H9 (cell line): ENCODE results near the gene LRRC73. TPM values are rescaled to one million over a fixed set of nuclear protein-coding genes. Genes with fewer than 3 reads are reported as not detected.

Experiments used
- DNase-seq: peaks from one replicate; pipeline ENCODE4 v3.0.0-alpha.2; 2017
- H2AFZ ChIP-seq: one replicate; pipeline ENCODE4 v1.6.1; 2013; ENCODE audit warnings: mild to moderate bottlenecking, low read length, control low read depth, moderate library complexity
- H2AK5ac ChIP-seq: 2 replicates; pipeline ENCODE4 v1.6.1; 2013; ENCODE audit warnings: low read length, control low read depth, mixed read lengths; ENCODE audit not compliant: insufficient read length
- H2BK120ac ChIP-seq: one replicate; pipeline ENCODE4 v1.6.1; 2013; ENCODE audit warnings: low read depth, mild to moderate bottlenecking, low read length, control low read depth, inconsistent platforms; ENCODE audit not compliant: poor library complexity, severe bottlenecking
- H2BK12ac ChIP-seq: 2 replicates; pipeline ENCODE4 v1.6.1; 2013; ENCODE audit warnings: low read length, control low read depth, mixed read lengths, low read depth; ENCODE audit not compliant: insufficient read length
- H2BK15ac ChIP-seq: 2 replicates; pipeline ENCODE4 v1.6.1; 2013; ENCODE audit warnings: low read depth, low read length, control low read depth
- H2BK20ac ChIP-seq: one replicate; pipeline ENCODE4 v1.6.1; 2013; ENCODE audit warnings: low read depth, mild to moderate bottlenecking, low read length, control low read depth, inconsistent platforms; ENCODE audit not compliant: poor library complexity, severe bottlenecking
- H2BK5ac ChIP-seq: 2 replicates; pipeline ENCODE4 v1.6.1; 2013; ENCODE audit warnings: low read length, control low read depth, mixed read lengths; ENCODE audit not compliant: insufficient read length
- H3K14ac ChIP-seq: 2 replicates; pipeline ENCODE4 v1.6.1; 2013; ENCODE audit warnings: low read length, control low read depth; ENCODE audit not compliant: insufficient read depth
- H3K18ac ChIP-seq: 2 replicates; pipeline ENCODE4 v1.6.1; 2013; ENCODE audit warnings: low read depth, mild to moderate bottlenecking, mixed read lengths, low read length, control low read depth; ENCODE audit not compliant: insufficient read length
- H3K23ac ChIP-seq: 2 replicates; pipeline ENCODE4 v1.6.1; 2013; ENCODE audit warnings: low read length, control low read depth, mixed read lengths, low read depth; ENCODE audit not compliant: insufficient read length
- H3K23me2 ChIP-seq: 2 replicates; pipeline ENCODE4 v1.6.1; 2013; ENCODE audit warnings: low read depth, mild to moderate bottlenecking, mixed read lengths, low read length, control low read depth; ENCODE audit not compliant: insufficient read length, poor library complexity, severe bottlenecking
- H3K27ac ChIP-seq: 2 replicates; pipeline ENCODE4 v1.5.1; 2013; ENCODE audit warnings: low read length, control low read depth, mixed read lengths, low read depth; ENCODE audit not compliant: insufficient read length
- H3K27me3 ChIP-seq: 2 replicates; pipeline ENCODE4 v1.6.1; 2013; ENCODE audit warnings: low read length, control low read depth, inconsistent platforms; ENCODE audit not compliant: insufficient read depth
- H3K4ac ChIP-seq: 2 replicates; pipeline ENCODE4 v1.6.1; 2013; ENCODE audit warnings: low read depth, mild to moderate bottlenecking, control low read depth, inconsistent platforms, low read length, moderate library complexity
- H3K4me1 ChIP-seq: 2 replicates; pipeline ENCODE4 v1.6.1; 2013; ENCODE audit warnings: low read length, control low read depth, inconsistent platforms; ENCODE audit not compliant: insufficient read depth
- H3K4me2 ChIP-seq: 2 replicates; pipeline ENCODE4 v1.6.1; 2013; ENCODE audit warnings: low read length, control low read depth, mixed read lengths; ENCODE audit not compliant: insufficient read length, insufficient read depth
- H3K56ac ChIP-seq: 2 replicates; pipeline ENCODE4 v1.6.1; 2013; ENCODE audit warnings: low read depth, mild to moderate bottlenecking, mixed read lengths, low read length, control low read depth; ENCODE audit not compliant: insufficient read length
- H3K79me1 ChIP-seq: 2 replicates; pipeline ENCODE4 v1.6.1; 2013; ENCODE audit warnings: low read depth, mild to moderate bottlenecking, moderate library complexity, low read length, control low read depth, inconsistent platforms; ENCODE audit not compliant: insufficient read depth, poor library complexity, severe bottlenecking
- H3K79me2 ChIP-seq: 2 replicates; pipeline ENCODE4 v1.6.1; 2013; ENCODE audit warnings: low read length, control low read depth, inconsistent platforms; ENCODE audit not compliant: insufficient read depth
- H3K9ac ChIP-seq: 2 replicates; pipeline ENCODE4 v1.6.1; 2013; ENCODE audit warnings: low read length, control low read depth, mixed read lengths; ENCODE audit not compliant: insufficient read length; ENCODE audit errors: extremely low read depth
- H3K9me3 ChIP-seq: one replicate; pipeline ENCODE4 v1.6.1; 2013; ENCODE audit warnings: low read depth, low read length, inconsistent platforms; ENCODE audit not compliant: control insufficient read depth
- H3T11ph ChIP-seq: one replicate; pipeline ENCODE4 v1.6.1; 2013; ENCODE audit warnings: mild to moderate bottlenecking, low read length, control low read depth, inconsistent platforms
- H4K20me1 ChIP-seq: one replicate; pipeline ENCODE4 v1.6.1; 2013; ENCODE audit not compliant: control insufficient read depth, insufficient read length, insufficient read depth
- H4K5ac ChIP-seq: 2 replicates; pipeline ENCODE4 v1.6.1; 2013; ENCODE audit warnings: low read depth, mild to moderate bottlenecking, mixed read lengths, low read length, control low read depth; ENCODE audit not compliant: insufficient read length
- H4K8ac ChIP-seq: replicated peaks from 2 replicates; pipeline ENCODE4 v1.6.1; 2013; ENCODE audit warnings: low read length, control low read depth, mixed read lengths, low read depth; ENCODE audit not compliant: insufficient read length
- H4K91ac ChIP-seq: 2 replicates; pipeline ENCODE4 v1.6.1; 2013; ENCODE audit warnings: low read depth, mild to moderate bottlenecking, moderate library complexity, mixed read lengths, low read length, control low read depth; ENCODE audit not compliant: insufficient read length
- H3K27ac Mint-ChIP-seq, 3 experiments: 2 replicates in 2 of 3; 3 replicates in 1 of 3; pipeline ENCODE4 v1.8.0; 2020 to 2021; ENCODE audit warnings: mixed read lengths in 3 of 3, mild to moderate bottlenecking in 1 of 3, moderate library complexity in 1 of 3
- H3K27me3 Mint-ChIP-seq: 2 replicates; pipeline ENCODE4 v1.8.0; 2021; ENCODE audit warnings: low read depth, mild to moderate bottlenecking, moderate library complexity, mixed read lengths
- H3K36me3 Mint-ChIP-seq, 3 experiments: 2 replicates in 2 of 3; 3 replicates in 1 of 3; pipeline ENCODE4 v1.8.0; 2020 to 2021; ENCODE audit warnings: low read depth in 3 of 3, mixed read lengths in 3 of 3; ENCODE audit not compliant: insufficient read depth in 1 of 3
- H3K4me1 Mint-ChIP-seq, 2 experiments: 2 replicates each; pipeline ENCODE4 v1.8.0; 2020; ENCODE audit warnings: mixed read lengths in 2 of 2
- H3K4me3 Mint-ChIP-seq, 2 experiments: 2 replicates in 1 of 2; 3 replicates in 1 of 2; pipeline ENCODE4 v1.8.0; 2020 to 2021; ENCODE audit warnings: mild to moderate bottlenecking in 2 of 2, mixed read lengths in 2 of 2, moderate library complexity in 1 of 2
- H3K9me3 Mint-ChIP-seq, 2 experiments: 2 replicates in 1 of 2; 3 replicates in 1 of 2; pipeline ENCODE4 v1.8.0; 2020; ENCODE audit warnings: mild to moderate bottlenecking in 2 of 2, mixed read lengths in 2 of 2, moderate library complexity in 1 of 2
- WGBS: extraction: QIAGEN DNeasy Blood & Tissue Kit; methylation state at CpG from one replicate; pipeline ENCODE4 v1.1.7; 2013; ENCODE audit warnings: missing lambda C conversion rate, low lambda C conversion rate, mixed read lengths; ENCODE audit not compliant: insufficient read length; ENCODE audit errors: extremely low coverage; 5-methylcytosine and 5-hydroxymethylcytosine counted together
- total RNA-seq: library from RNA; stranded (reverse); gene quantifications from 2 replicates; pipeline ENCODE4 v1.2.1, GENCODE V29; 2021
- TF ChIP-seq, protein P1 (sequence below): fragments of 200-600 bp; sonication (generic); conservative IDR thresholded peaks from 3 replicates; pipeline ENCODE4 v1.8.0; 2021; ENCODE audit warnings: antibody characterized with exemption, mild to moderate bottlenecking

The LRRC73 gene
- total RNA-seq, 1 experiment from 2014 or later = 0.55 TPM

DNA sequence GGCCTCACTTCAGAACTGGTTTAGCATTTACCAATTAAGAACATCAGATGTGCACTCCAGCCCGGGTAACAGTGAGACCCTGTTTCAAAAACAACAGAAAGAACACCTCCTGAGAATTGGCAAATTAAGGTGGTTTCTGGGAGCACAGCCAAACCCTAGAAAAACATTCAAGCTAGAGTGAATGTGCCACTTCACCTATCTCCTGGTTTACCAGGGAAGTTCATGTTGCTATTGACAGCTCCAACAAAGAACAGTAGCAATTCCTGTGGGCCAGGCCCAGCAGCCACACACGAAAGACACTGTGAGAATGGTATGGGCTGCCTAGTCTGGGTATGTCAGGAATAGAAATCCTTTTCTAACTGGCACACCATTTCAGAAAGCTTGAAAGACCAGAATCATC is 11.7 kb upstream of the LRRC73 start:
- Histone ChIP-seq H3K27me3 (no peaks in the 10 kb centered on the region), H2AFZ (no peak overlapping the region), H4K5ac (no peak overlapping the region), H3K27ac (no peak overlapping the region), H3K4me1 (no peaks in the 10 kb centered on the region), H2BK5ac (no peak overlapping the region), H3K14ac (no peak overlapping the region), H4K8ac (no peak overlapping the region), H3K18ac (no peak overlapping the region), H3K4ac (no peak overlapping the region), H3K23ac (no peak overlapping the region), H3K23me2 (peaks cover 5% of the 10 kb centered on the region), H2BK120ac (no peak overlapping the region), H3K56ac (no peak overlapping the region), H4K20me1 (no peaks in the 10 kb centered on the region), H3K79me1 (peaks cover 3% of the 10 kb centered on the region), H2AK5ac (no peak overlapping the region), H2BK12ac (no peak overlapping the region), H3K9me3 (no peaks in the 10 kb centered on the region), H3T11ph (no peak overlapping the region), H2BK20ac (no peak overlapping the region), H4K91ac (no peak overlapping the region), H3K9ac (no peak overlapping the region), H3K4me2 (no peak overlapping the region), H3K79me2 (peaks cover 13% of the 10 kb centered on the region; the same call in 1 of the 2 replicates), H2BK15ac (no peak overlapping the region)
- Mint-ChIP-seq H3K27ac (no peak overlapping the region), H3K9me3 (no peaks in the 10 kb centered on the region), H3K36me3 (peaks cover 0 to 51% (median 36%) of the 10 kb centered on the region in 3 experiments; a peak in 5 of 7 replicates), H3K27me3 (no peaks in the 10 kb centered on the region), H3K4me1 (no peaks in the 10 kb centered on the region), H3K4me3 (no peak overlapping the region)
- WGBS = no CpG with 5 or more reads among the region's 2 CpGs
- no peak for DNase-seq
- TF ChIP-seq, protein P1, sequence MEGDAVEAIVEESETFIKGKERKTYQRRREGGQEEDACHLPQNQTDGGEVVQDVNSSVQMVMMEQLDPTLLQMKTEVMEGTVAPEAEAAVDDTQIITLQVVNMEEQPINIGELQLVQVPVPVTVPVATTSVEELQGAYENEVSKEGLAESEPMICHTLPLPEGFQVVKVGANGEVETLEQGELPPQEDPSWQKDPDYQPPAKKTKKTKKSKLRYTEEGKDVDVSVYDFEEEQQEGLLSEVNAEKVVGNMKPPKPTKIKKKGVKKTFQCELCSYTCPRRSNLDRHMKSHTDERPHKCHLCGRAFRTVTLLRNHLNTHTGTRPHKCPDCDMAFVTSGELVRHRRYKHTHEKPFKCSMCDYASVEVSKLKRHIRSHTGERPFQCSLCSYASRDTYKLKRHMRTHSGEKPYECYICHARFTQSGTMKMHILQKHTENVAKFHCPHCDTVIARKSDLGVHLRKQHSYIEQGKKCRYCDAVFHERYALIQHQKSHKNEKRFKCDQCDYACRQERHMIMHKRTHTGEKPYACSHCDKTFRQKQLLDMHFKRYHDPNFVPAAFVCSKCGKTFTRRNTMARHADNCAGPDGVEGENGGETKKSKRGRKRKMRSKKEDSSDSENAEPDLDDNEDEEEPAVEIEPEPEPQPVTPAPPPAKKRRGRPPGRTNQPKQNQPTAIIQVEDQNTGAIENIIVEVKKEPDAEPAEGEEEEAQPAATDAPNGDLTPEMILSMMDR = no peak
